ENCODE measurements around the gene ANO4.

Gene ANO4

GRCh38 chr12:101018540-101018939 is 224.0 kb downstream of the ANO4 start:
- no peak overlapping the region for H3K27ac ChIP-seq

DNA sequence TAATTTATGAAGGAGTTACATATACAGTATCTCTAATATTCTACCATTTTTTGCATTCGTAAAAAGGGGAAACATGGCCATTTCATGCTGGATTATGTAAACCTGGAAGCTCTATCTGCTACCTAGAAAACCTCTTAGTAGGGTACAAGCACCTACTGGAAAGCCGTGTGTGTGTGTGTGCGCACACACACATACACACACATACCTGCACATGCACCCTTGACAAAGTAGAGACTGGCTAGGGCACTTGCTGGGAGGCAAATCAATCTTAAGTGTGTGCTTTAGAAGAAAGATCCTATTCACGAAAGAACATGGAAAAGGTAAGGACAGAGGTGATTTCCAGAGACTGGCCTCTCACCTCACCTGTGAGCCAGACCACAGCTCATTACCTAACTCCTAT is 224.6 kb downstream of the ANO4 start:
- H3K27ac ChIP-seq = no peak overlapping the region
- TF ChIP-seq ZFX (IDR thresholded peaks at IDR 0.05) = no peak
- TF ChIP-seq CTCF (conservative IDR thresholded peaks at IDR 0.05) = no peak

More at GRCh38 chr12:101018540-101018939, 224.0 kb downstream of the ANO4 start:
- TF ChIP-seq CTCF (conservative IDR thresholded peaks at IDR 0.05) = no peak
- no peak for TF ChIP-seq ZFX (IDR thresholded peaks at IDR 0.05)

DNA sequence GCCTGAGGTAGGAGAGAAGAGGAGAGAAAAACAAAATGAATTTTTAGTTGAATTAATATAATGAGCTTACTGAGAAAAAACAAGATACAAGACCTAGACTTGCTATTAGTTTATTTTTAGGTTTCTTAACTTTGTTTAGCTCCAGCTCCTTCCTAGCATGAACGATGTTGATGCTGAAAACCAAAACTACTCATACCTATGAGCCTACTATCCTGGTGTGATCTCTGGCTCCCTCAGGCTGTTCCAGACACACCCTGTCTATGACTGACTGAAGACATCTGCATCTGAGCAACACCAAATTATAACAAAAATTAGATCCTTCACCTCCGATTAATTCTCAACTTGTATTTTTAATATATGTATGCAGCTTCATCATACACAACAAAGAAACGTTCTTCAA is 225.1 kb downstream of the ANO4 start:
- TF ChIP-seq CTCF (conservative IDR thresholded peaks at IDR 0.05) (no peak), ZFX (IDR thresholded peaks at IDR 0.05) (no peak)
- no peak overlapping the region for H3K27ac ChIP-seq

- H3K27ac ChIP-seq = no peak overlapping the region
- TF ChIP-seq CTCF (conservative IDR thresholded peaks at IDR 0.05) (no peak), ZFX (IDR thresholded peaks at IDR 0.05) (no peak)
Observed at GRCh38 chr12:101021442-101021841, 226.9 kb downstream of the ANO4 start.

DNA sequence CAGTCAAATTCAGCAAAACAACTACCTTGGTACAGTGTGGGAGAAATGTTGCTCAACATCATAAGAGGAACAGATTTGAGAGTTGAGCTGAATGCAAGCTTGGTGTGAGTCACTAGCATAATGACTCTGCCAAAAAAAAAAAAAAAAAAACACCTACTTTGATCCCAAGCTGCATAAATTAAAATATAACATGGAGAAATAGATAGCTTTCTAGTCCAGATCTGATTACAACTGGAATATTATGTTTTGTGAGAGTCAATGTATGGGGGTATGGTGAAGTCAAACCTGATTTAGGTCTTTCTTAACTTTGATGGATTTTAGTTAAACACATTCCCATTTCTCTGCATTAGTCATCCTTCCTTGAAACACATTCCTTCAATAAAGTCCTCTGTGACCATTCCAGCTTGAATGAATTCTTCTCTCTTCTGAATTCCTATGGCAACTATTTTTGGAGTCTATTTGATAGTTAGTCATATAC is 227.4 kb downstream of the ANO4 start:
- TF ChIP-seq CTCF (conservative IDR thresholded peaks at IDR 0.05) (no peak), ZFX (IDR thresholded peaks at IDR 0.05) (no peak)
- no peak overlapping the region for H3K27ac ChIP-seq

GRCh38 chr12:101027200-101027599 is 232.6 kb downstream of the ANO4 start:
- TF ChIP-seq ZFX (IDR thresholded peaks at IDR 0.05) (no peak), CTCF (conservative IDR thresholded peaks at IDR 0.05) (no peak)
- H3K27ac ChIP-seq = no peak overlapping the region

DNA sequence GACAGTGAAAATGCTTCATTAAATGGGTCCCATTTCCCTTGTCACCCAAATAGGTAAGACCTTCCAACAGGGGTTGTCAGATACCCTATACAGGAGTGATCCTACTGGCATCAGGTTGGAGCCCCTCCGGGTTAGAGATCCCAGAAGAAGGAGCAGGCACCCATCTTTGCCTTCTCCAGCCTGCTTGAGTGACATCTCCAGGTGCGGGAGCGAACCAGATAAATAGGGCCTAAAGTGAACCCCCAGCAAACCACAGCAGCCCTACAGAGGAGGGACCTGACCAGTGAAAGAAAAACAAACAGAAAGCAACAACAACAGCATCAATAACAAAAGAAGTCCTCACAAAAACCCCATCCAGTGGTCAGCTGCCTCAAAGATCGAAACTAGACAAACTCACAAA is 233.2 kb downstream of the ANO4 start:
- no peak for TF ChIP-seq CTCF (conservative IDR thresholded peaks at IDR 0.05)
- no peak for TF ChIP-seq ZFX (IDR thresholded peaks at IDR 0.05)
- H3K27ac ChIP-seq = no peak overlapping the region
